ENCODE results near the gene SMAP1.

Gene SMAP1

GRCh38 chr6:70903665-70904452, 236.2 kb downstream of the SMAP1 start:
- no peak for DNase-seq

GRCh38 chr6:70905742-70906141, 238.1 kb downstream of the SMAP1 start:
- DNase-seq, result no peak

All from NCI-H2029 treated with DMSO at 0.1 percent for 48 hours (cell line).